Stimulated activated CD8-positive, alpha-beta memory T cell treated with anti-CD3 and anti-CD28 coated beads, Interleukin-7, amount 100 ng/mL, for 4 hours (primary cell): ENCODE measurements around the gene ACACA.
"Not testable (repeated sequence)": the region's sequence is repeated elsewhere in the genome, so short reads cannot be mapped to it uniquely, and the experiment has no call there.

Source experiments
- DNase-seq, 2 donors: peaks; one replicate each; pipeline ENCODE4 v3.0.0-alpha.2; 2020; ENCODE audit warnings: low read depth in 2 of 2

ACACA gene

GRCh38 chr17:37393352-37393751 is 13.3 kb downstream of the ACACA start:
- DNase-seq, result no peak

GRCh38 chr17:37392024-37392590 is 14.5 kb downstream of the ACACA start:
- DNase-seq, result no peak

- no peak for DNase-seq
Observed at GRCh38 chr17:37391146-37391545, 15.5 kb downstream of the ACACA start.

- no peak for DNase-seq
Observed at GRCh38 chr17:37389160-37389559, 17.5 kb downstream of the ACACA start.

- DNase-seq, result no peak
Observed at GRCh38 chr17:37388266-37388665, 18.4 kb downstream of the ACACA start.

GRCh38 chr17:37386462-37386861 is 20.2 kb downstream of the ACACA start:
- no peak for DNase-seq

- no peak for DNase-seq
Observed at GRCh38 chr17:37385474-37385990, 21.1 kb downstream of the ACACA start.

GRCh38 chr17:37384560-37385149 is 22.0 kb downstream of the ACACA start:
- no peak for DNase-seq

- no peak for DNase-seq
Observed at GRCh38 chr17:37382056-37382455, 24.6 kb downstream of the ACACA start.

GRCh38 chr17:37375706-37376105 is 30.9 kb downstream of the ACACA start, which contains the start of gene C17orf78:
C17orf78 (plus strand) TSS chr17:37375985; CDS start chr17:37376093, 108 bp downstream.
- no peak for DNase-seq

- DNase-seq, result peak; percentile 32 to 33
Observed at GRCh38 chr17:37373530-37374159, 33.0 kb downstream of the ACACA start.

- DNase-seq, result no peak
Observed at GRCh38 chr17:37368577-37368976, 38.1 kb downstream of the ACACA start.

- DNase-seq, result no peak
Observed at GRCh38 chr17:37365589-37365988, 41.0 kb downstream of the ACACA start.

GRCh38 chr17:37361543-37361942 is 45.1 kb downstream of the ACACA start:
- no peak for DNase-seq

- DNase-seq, result no peak
Observed at GRCh38 chr17:37360632-37361031, 46.0 kb downstream of the ACACA start.

- DNase-seq, result no peak
Observed at GRCh38 chr17:37359682-37360188, 46.9 kb downstream of the ACACA start.

GRCh38 chr17:37358830-37359681 is 47.6 kb downstream of the ACACA start:
- peak; percentile 78 to 90 for DNase-seq

- DNase-seq, result no peak
Observed at GRCh38 chr17:37358098-37358829, 48.4 kb downstream of the ACACA start.

- DNase-seq, result not testable (repeated sequence)
Observed at GRCh38 chr17:37356796-37357569, 49.7 kb downstream of the ACACA start.

- not testable (repeated sequence) for DNase-seq
Observed at GRCh38 chr17:37346863-37347402, 59.7 kb downstream of the ACACA start.
